ENCODE results near the gene RAB33B. TPM values are rescaled to one million over a fixed set of nuclear protein-coding genes. Genes with fewer than 3 reads are reported as not detected.

RAB33B gene
- total RNA-seq, 1 donor from 2014 or later = 5.0 TPM

DNA sequence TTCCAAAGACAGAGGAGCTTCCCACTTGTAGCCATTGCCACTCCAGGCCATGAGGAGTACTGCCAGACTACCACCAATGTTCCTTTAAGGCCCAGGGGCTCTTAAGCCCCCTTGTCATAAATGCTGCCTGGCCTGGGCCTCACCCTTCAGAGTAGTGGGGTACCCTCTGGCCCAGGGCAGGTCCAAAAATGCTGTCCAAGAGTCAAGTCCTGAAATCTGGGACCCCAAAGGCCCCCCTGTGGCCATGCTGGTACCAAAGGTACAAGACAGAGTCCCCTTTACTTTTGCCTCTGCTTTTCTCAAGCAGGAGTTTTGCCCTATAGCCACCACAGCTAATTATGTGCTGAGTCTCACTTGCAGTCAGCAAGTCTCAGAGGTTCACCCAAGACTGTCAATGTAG, 16.4 kb downstream of the RAB33B start:
- Mint-ChIP-seq H3K36me3 (ENCODE audit: unreplicated experiment) (peaks cover 29% of the 10 kb centered on the region), H3K9me3 (ENCODE audit: unreplicated experiment) (peaks cover 5% of the 10 kb centered on the region), H3K27me3 (ENCODE audit: unreplicated experiment) (no peaks in the 10 kb centered on the region), H3K4me1 (ENCODE audit: low read depth, unreplicated experiment) (no peaks in the 10 kb centered on the region), H3K4me3 (ENCODE audit: unreplicated experiment) (no peak overlapping the region), H3K27ac (ENCODE audit: unreplicated experiment) (no peak overlapping the region)
- TF ChIP-seq, protein P1, sequence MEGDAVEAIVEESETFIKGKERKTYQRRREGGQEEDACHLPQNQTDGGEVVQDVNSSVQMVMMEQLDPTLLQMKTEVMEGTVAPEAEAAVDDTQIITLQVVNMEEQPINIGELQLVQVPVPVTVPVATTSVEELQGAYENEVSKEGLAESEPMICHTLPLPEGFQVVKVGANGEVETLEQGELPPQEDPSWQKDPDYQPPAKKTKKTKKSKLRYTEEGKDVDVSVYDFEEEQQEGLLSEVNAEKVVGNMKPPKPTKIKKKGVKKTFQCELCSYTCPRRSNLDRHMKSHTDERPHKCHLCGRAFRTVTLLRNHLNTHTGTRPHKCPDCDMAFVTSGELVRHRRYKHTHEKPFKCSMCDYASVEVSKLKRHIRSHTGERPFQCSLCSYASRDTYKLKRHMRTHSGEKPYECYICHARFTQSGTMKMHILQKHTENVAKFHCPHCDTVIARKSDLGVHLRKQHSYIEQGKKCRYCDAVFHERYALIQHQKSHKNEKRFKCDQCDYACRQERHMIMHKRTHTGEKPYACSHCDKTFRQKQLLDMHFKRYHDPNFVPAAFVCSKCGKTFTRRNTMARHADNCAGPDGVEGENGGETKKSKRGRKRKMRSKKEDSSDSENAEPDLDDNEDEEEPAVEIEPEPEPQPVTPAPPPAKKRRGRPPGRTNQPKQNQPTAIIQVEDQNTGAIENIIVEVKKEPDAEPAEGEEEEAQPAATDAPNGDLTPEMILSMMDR (IDR thresholded peaks at IDR 0.05; ENCODE audit: partially characterized antibody, unreplicated experiment) = no peak
- no peak for DNase-seq

DNA sequence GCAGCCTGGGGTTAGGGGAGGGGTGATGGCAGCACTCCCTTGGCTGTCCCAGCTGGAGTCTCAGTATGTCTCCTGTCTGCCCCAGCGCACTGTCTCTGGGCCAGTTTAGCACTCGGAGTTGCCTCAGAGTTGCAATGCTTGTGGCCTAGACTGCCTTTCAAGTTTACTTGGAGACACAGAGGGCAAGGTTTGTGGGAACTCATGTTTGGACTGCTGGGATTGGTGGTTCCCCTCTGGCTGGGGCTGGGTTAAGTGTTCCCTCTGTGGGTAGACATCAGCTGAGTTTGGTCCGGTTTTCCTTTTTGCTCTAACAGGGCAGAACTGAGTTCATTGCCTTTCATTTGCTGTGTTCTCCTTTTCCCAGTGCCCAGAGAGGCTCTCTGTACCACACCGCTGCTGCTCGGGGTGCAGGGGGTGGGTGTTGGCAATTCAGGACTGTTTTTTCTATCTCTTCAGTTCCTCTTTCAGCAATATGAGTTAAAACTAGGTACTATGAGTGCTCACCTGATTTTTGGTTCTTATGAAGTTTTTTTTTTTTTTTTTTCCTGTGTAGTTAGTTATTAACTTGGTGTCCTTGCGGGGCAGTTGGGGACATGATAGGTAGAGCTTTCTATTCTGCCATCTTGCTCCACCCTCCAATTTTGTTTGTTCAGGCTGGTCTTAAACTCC, 17.2 kb downstream of the RAB33B start:
- Mint-ChIP-seq H3K36me3 (ENCODE audit: unreplicated experiment) (peaks cover 29% of the 10 kb centered on the region), H3K4me3 (ENCODE audit: unreplicated experiment) (no peak overlapping the region), H3K9me3 (ENCODE audit: unreplicated experiment) (peaks cover 5% of the 10 kb centered on the region), H3K27ac (ENCODE audit: unreplicated experiment) (no peak overlapping the region), H3K27me3 (ENCODE audit: unreplicated experiment) (no peaks in the 10 kb centered on the region), H3K4me1 (ENCODE audit: low read depth, unreplicated experiment) (no peaks in the 10 kb centered on the region)
- DNase-seq = no peak
- TF ChIP-seq, protein P1 (IDR thresholded peaks at IDR 0.05; ENCODE audit: partially characterized antibody, unreplicated experiment) = no peak

DNA sequence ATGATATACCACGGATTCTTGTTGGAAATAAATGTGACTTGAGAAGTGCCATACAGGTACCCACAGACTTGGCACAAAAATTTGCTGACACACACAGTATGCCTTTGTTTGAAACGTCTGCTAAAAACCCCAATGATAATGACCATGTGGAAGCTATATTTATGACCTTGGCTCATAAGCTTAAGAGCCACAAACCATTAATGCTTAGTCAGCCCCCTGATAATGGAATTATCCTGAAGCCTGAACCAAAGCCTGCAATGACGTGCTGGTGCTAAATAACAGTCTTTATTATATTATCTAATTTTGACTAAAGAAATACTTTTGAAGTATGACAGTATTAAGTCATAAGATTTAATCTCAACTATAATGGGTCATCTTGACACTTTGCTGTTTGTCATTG, 18.9 kb downstream of the RAB33B start:
- H3K36me3 Mint-ChIP-seq (ENCODE audit: unreplicated experiment) = peaks cover 28% of the 10 kb centered on the region
- no peak overlapping the region for H3K4me3 Mint-ChIP-seq (ENCODE audit: unreplicated experiment)
- no peak for DNase-seq
- no peak overlapping the region for H3K27ac Mint-ChIP-seq (ENCODE audit: unreplicated experiment)
- H3K4me1 Mint-ChIP-seq (ENCODE audit: low read depth, unreplicated experiment) = no peaks in the 10 kb centered on the region
- H3K9me3 Mint-ChIP-seq (ENCODE audit: unreplicated experiment) = peaks cover 5% of the 10 kb centered on the region
- TF ChIP-seq, protein P1 (IDR thresholded peaks at IDR 0.05; ENCODE audit: partially characterized antibody, unreplicated experiment) = no peak
- H3K27me3 Mint-ChIP-seq (ENCODE audit: unreplicated experiment) = no peaks in the 10 kb centered on the region

DNA sequence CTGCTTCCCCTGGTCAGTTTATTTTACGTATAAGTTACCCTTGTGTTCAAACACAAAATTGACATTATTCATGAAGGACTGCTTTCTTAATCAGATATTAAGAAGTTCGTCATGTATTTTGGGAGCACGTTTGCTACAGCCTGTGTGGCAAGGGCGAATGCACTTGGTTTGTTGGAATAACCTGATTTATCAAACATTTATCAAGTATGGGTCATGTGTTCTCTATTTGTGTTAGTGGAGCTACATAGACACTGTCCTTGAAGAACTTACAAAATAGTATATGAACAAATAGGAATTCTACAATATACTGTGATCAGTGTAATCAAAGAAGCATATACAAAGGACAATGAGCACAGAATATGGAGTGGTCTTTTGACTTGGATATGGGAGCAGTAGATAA, 22.4 kb downstream of the RAB33B start:
- Mint-ChIP-seq H3K27me3 (ENCODE audit: unreplicated experiment) (no peaks in the 10 kb centered on the region), H3K4me1 (ENCODE audit: low read depth, unreplicated experiment) (no peaks in the 10 kb centered on the region), H3K27ac (ENCODE audit: unreplicated experiment) (no peak overlapping the region), H3K36me3 (ENCODE audit: unreplicated experiment) (peaks cover 7% of the 10 kb centered on the region), H3K9me3 (ENCODE audit: unreplicated experiment) (peaks cover 1% of the 10 kb centered on the region), H3K4me3 (ENCODE audit: unreplicated experiment) (no peak overlapping the region)
- TF ChIP-seq, protein P1 (IDR thresholded peaks at IDR 0.05; ENCODE audit: partially characterized antibody, unreplicated experiment) = no peak
- no peak for DNase-seq

DNA sequence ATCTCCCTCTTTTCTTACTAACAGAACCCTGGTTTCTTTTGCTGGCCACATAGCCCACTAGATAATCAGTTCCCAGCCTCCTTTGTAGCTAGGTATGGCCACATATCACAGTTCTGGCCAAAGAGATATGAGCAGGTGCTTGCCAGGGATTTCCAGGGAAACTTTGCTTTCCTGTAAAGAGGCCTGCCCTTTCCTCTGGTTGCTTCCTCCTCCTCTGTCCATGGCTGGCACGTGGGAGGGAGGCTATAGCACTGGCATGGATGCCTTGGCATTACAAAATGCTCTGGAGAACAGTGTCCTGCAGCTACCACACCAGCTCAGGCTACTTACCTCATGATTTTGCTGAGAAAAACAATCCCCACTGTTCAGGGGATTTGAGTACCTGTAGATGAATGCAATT, 27.5 kb downstream of the RAB33B start:
- Mint-ChIP-seq H3K9me3 (ENCODE audit: unreplicated experiment) (no peaks in the 10 kb centered on the region), H3K4me3 (ENCODE audit: unreplicated experiment) (no peak overlapping the region), H3K27ac (ENCODE audit: unreplicated experiment) (no peak overlapping the region), H3K36me3 (ENCODE audit: unreplicated experiment) (no peaks in the 10 kb centered on the region), H3K27me3 (ENCODE audit: unreplicated experiment) (no peaks in the 10 kb centered on the region), H3K4me1 (ENCODE audit: low read depth, unreplicated experiment) (no peaks in the 10 kb centered on the region)
- TF ChIP-seq, protein P1 (IDR thresholded peaks at IDR 0.05; ENCODE audit: partially characterized antibody, unreplicated experiment) = no peak
- DNase-seq = no peak

All from glutamatergic neuron (in vitro differentiated cells).